ENCODE measurements around the gene C11orf58. TPM values are rescaled to one million over a fixed set of nuclear protein-coding genes. Genes with fewer than 3 reads are reported as not detected.

C11orf58 gene
- total RNA-seq, 1 donor from 2014 or later = 199 TPM

DNA sequence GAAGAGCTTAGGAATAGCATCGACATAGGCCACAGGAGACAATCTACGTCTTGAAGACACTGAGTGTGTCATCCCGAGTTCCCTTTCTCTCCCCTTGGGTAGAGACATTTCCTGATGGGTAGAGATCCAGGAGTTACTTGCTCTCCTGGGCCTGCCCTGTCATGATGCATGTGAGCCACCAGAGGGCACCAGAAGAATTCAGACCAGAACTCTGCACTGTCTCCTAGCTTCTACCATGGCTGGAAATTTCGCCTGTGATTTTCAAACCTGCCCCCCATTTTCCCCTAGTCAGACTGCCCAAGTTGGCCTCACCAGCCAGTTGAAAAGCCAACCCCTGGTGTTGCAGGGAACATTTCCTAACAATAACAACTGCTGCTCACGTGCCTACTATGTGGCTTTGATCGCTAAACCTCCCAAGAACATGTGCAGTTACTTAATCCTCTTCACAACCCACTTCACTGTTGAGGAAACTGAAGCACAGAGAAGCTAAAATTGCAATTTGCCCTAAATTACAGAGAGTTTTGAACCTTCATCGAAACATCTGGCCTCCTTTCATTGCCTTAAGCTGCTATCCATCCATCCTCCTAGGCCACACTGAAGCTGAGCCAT, 47.2 kb downstream of the C11orf58 start:
- peak; percentile 87 for DNase-seq

DNA sequence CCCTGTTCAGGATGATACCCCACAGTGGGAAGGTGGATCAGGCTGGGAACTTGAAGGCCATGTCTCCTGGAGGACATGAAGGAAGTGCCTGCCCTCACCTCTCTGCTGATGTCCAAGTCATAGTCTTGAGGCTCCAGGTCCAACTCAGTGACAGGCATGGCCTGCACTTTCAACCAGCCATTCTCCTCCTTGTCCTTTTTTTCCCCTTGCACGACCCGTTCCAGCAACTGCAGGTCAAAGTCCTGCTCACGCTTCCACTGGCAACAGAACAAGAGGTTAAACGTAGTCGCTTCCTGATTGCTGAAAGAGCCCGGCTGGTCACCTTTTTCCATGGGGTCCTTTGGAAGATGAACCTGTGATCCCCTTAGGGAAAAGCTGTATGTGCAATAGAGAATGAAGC, 47.7 kb downstream of the C11orf58 start:
- no peak for DNase-seq

GRCh38 chr11:16787035-16787742, 48.7 kb downstream of the C11orf58 start:
- DNase-seq = no peak

GRCh38 chr11:16788141-16789062, 50.0 kb downstream of the C11orf58 start:
- DNase-seq = peak; percentile 70

GRCh38 chr11:16789063-16789420, 50.6 kb downstream of the C11orf58 start:
- DNase-seq = peak; percentile 53

DNA sequence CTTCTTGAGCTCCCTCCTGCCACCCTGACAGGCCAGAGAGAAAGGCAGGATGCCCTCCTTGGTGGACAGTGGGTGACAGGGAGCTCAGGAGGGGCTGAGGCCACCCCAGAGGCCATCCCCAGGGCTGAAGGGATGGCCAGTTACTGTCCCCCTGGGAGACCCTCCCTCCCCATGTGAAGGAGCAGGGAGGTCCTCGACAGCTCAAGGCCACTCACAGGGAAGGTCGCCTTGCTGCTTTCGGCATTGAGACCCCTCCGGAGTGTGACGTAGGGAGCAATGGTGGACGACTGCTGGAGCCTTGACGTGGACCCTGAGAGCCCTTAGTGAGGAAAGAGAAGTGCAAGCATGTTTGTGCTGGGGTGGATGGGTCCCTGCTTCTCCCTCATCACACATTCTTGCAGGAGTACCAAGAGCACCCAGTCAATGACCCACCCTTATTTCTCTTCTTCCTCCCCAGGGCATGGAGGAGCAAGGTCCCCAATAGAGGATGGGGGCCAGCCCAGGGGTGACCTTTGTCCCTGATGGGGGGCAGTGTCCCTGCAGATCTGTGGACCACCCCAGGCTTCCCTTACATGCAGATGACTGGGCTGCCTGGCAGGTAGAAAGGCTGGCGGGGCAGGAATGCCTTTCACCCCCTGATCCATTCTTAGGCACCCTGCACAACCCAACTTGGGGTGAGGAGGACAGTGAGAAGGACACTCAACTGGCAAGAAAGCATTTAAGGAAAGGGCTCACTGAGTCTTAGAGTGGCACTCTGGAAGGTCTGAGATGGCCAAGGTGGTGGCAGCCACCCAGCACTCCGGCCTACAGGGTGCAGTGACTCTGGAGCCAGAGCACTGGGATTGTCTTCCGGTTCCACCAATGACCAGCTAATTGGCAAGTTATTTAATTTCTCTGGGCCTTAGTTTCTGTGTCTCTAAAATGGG, 51.4 kb downstream of the C11orf58 start:
- no peak for DNase-seq

GRCh38 chr11:16790486-16791190, 52.2 kb downstream of the C11orf58 start:
- DNase-seq = no peak

DNA sequence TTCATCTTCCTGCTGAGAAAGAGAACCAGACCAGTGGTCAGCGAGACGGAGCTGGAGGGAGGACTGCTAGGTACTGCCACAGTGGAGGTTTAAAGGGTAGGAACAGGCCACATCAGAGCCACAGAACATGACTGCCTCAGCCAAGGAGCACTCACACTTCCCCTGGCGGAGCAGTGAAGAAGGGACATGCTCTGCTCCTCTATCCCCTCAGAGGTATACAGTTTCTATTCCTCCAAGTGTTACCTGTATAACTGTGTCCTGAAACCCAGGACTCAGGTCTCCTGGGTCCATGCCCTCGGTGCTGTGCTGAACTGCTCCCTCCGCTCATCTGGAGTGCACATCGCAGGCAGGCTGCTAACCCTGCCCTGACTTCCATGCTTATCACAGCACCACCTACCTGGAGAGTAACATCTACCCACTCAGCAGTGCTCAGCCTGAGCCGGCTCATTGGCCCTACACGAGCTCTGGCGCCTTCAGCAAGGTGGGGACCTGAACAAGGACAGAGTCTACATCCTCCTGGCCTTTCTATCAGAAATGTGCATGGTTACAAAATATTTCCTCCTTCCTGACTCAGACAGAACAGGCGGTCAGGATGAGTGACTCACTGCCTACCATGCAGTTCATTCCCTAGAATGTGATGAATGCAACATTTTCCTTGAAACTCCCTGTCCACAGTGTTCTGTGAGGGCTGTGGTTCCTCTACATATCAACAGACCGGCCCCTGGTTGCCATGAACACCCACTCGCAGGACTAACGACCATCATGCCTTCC, 52.9 kb downstream of the C11orf58 start:
- no peak for DNase-seq

DNA sequence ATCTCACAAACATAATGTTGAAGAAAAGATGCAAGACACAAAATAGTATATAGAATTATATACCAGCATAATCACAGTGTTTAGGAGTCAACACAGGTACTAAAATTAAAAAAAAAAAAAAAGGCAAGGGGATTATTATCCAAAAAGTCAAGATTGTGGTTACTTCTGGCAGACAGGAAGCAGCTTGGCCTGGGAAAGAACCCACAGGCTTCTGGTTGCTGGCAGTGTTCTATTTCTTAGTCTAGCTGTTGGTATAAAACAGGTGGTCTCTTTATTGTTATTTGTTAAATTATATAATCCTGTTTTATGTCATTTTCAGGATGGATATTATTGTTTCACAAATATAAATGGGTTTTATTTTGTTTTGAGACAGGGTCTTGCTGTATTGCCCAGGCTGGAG, 54.0 kb downstream of the C11orf58 start:
- no peak for DNase-seq

DNA sequence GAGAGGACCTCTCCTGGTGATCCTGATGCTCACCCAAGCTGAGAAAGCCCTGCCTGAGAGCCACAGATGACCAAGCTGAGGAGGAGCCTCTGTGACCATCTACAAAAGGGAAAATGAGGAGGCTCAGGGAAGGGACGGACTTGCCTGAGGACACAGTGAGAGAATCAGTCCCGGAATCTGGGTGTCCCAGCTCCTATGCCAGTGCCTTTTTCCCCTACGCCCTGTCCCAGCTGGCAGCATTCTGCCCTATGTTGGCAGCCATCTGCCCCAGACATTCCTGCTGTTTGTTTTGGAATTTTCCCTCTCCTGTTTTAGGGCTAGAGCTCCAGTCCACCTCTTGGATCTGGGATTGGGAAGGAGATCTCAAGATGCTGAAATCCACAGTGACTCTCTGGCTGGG, 54.6 kb downstream of the C11orf58 start:
- DNase-seq = no peak

- DNase-seq = no peak
Observed at GRCh38 chr11:16793511-16793910, 55.1 kb downstream of the C11orf58 start.

- DNase-seq = no peak
Observed at GRCh38 chr11:16794047-16794818, 55.8 kb downstream of the C11orf58 start.

DNA sequence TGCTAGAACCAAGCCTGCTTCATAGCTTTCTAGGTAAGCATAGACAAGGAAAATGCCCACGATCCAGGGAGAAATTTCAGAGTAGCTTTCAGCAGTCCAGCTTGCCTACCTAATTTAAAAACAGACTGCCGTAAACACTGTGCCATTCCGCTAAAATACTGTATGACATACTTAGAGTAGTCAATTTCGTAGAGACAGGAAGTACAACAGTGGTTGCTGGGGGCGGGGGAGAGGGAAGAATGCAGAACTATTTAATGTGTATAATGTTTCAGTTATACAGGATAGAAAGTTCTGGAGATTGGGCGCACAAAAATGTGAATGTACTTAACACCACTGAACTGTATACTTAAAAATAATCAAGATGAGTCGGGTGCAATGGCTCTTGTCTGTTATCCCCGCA, 56.7 kb downstream of the C11orf58 start:
- no peak for DNase-seq

DNA sequence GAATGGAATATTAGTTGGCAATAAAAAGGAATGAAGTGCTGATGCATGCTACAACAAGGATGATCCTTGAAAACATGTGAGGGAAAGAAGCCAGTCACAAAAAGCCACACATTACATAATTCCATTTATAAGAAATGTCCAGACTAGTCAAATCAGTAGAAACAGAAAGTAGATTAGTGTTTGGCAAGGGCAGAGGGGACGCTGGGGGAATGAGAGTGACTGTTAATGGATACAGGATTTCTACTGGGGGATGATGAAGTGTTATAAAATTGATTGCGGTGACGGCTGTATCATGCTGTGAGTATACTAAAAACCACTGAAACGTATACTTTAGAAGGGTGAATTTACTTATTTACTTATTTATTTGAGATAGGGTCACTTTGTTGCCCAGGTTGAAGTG, 57.9 kb downstream of the C11orf58 start:
- DNase-seq = no peak

DNA sequence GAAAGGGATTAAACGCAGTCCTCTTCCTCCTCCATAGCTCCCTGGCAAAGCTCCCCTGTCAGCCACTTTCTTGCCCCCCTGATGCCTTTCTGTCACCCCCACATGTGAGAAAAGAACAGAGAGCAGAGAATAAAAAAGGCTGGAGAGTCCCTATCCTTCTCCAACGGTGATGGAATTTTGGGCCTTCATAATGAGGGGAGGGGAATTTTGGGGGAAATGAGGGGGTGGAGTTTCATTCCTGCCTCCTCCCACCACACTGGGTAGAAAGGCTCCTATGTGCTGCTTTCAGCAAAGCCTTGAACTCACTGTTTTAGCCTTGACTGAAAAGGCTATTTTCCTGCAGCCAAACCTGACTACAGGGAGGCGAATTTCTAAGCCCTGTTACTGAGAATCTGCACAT, 59.3 kb downstream of the C11orf58 start:
- DNase-seq = no peak

GRCh38 chr11:16799221-16799620, 60.8 kb downstream of the C11orf58 start:
- DNase-seq = no peak

DNA sequence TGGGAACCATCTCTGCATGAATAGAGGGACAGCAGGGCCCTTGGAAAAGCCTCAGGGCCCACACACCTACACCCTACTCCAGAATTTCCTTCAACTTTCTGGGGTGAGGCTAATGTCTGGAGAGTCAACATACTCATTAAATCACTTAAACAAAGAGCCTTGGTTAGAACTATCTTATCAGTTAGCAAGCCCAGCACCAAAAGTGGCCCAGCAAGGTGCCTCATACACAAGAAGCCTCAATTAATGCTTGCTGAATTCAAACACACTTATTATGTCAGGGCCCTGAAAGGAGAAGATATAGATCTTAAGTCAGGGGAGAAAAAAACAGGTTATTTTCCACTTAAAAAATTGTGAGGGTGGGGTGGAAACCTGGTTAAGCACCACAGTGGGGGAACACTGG, 61.4 kb downstream of the C11orf58 start:
- no peak for DNase-seq

DNA sequence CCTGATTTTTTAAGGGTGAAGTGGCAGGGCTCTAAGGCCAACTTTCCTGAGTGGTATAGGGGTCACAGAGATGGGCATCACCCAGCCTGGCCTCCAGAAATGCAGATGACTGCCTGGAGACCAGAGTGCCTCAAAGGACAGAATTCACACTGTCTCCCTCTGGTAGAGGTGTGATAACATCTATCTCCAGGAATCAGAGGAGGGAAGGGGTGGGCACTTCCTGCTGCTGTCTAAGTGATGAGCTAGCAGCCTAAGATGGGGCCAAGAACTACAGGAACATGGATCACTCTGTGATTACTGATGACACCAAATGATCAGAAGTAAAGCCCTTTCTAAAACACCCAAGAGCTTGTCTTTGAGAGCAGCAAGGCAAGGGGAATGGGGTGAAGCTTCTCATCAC, 61.9 kb downstream of the C11orf58 start:
- no peak for DNase-seq

DNA sequence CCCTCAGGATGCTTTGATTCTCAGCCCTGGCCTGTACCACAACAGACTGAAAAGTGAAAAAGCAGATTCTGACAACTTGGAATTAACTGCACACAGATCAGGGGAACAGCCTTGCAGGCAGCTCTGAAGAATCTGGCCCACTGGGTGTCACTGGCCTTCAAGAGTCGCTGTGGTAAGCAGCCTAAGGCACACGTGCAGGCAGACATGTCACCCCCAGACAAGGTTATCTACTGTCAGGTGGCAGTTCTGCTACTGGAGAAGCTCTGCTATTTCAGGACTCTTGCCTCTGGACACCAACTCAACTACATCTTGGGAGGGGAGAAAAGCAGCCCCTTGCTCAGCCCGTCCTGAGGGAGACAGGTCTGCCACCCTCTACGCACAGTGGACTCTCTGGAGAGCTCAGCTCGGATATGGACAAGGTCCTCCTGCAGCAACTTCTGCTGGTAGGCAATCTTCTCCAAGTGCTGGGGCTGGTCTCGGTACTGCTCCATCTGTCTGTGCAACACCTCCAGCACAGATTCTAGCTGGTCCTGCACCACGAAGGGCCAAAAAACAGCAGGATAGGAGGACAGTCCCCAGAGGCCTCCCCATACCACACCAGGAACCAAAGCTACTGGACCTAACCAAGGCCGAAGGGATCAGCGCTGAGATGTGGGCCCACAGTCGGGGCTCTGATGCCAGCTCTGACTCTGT, 63.0 kb downstream of the C11orf58 start:
- no peak for DNase-seq

Data from tongue (tissue), 2 donors.